RWPE1 (cell line): ENCODE data around the gene NR5A2.

Experiments
- CTCF ChIA-PET: fragments of 350-600 bp; sonication (Branson Sonifier 250); formaldehyde crosslinking; extraction: SDS; loops from one replicate; lab custom pipeline; 2021; lab: Yijun Ruan, JAX
- POLR2A ChIA-PET: fragments of 400-600 bp; formaldehyde crosslinking; extraction: SDS; loops from one replicate; lab custom pipeline; 2020; ENCODE audit warnings: antibody characterized with exemption; ENCODE audit not compliant: low non-redundant PET; lab: Yijun Ruan, JAX
- DNase-seq: peaks from one replicate; pipeline ENCODE4 v3.0.0; 2012; ENCODE audit warnings: low spot score
- H3K27ac ChIP-seq: fragments of 450-650 bp; 2 replicates; pipeline ENCODE4 v1.5.1; 2017
- CTCF ChIP-seq: fragments of 450-650 bp; conservative IDR thresholded peaks from 2 replicates; pipeline ENCODE4 v1.5.1; 2017; ENCODE audit warnings: low read depth, mild to moderate bottlenecking

The NR5A2 gene

GRCh38 chr1:200131551-200132125 is 104.1 kb downstream of the NR5A2 start:
- ChIA-PET POLR2A (interaction anchor here (0.6 kb wide), 1 partner anchor 480 kb away, joined by 3 read pairs; no protein-coding TSS in a partner anchor), CTCF (no interaction called here)
- DNase-seq, result no peak
- H3K27ac ChIP-seq, result no peak overlapping the region
- no peak for TF ChIP-seq CTCF

GRCh38 chr1:200133123-200133522 is 105.6 kb downstream of the NR5A2 start:
- no peak for TF ChIP-seq CTCF
- POLR2A ChIA-PET, result no interaction called here
- H3K27ac ChIP-seq, result no peak overlapping the region
- DNase-seq, result no peak
- CTCF ChIA-PET, result interaction anchor here (0.6 kb wide), 1 partner anchor 146 kb away, joined by 7 read pairs; no protein-coding TSS in a partner anchor

- CTCF ChIA-PET, result interaction anchor here (0.6 to 0.7 kb wide), 2 partner anchors 34 to 36 kb away, joined by 3 read pairs; no protein-coding TSS in a partner anchor
These were observed 106.6 kb downstream of the NR5A2 start for GRCh38 chr1:200134116-200134515.

GRCh38 chr1:200136384-200136783 is 108.9 kb downstream of the NR5A2 start:
- TF ChIP-seq CTCF, result no peak
- CTCF ChIA-PET, result no interaction called here
- H3K27ac ChIP-seq, result no peak overlapping the region
- DNase-seq, result no peak
- POLR2A ChIA-PET, result no interaction called here

More at GRCh38 chr1:200134116-200134515, 106.6 kb downstream of the NR5A2 start:
- DNase-seq, result peak; percentile 41
- TF ChIP-seq CTCF, result no peak
- H3K27ac ChIP-seq, result no peak overlapping the region
- POLR2A ChIA-PET, result no interaction called here

- no peak overlapping the region for H3K27ac ChIP-seq
- DNase-seq, result peak; percentile 72
- ChIA-PET CTCF (interaction anchor here (0.6 to 1.2 kb wide), 16 partner anchors 14 to 1586 kb away, joined by 3 to 5 read pairs (median 3); no protein-coding TSS in a partner anchor), POLR2A (interaction anchor here (0.6 kb wide), 1 partner anchor 369 kb away, joined by 9 read pairs; no protein-coding TSS in a partner anchor)
- TF ChIP-seq CTCF, result peak; percentile 81
These were observed 112.2 kb downstream of the NR5A2 start for GRCh38 chr1:200139661-200140250.

GRCh38 chr1:200143347-200143746 is 115.8 kb downstream of the NR5A2 start:
- no peak for TF ChIP-seq CTCF

More at GRCh38 chr1:200143347-200143746, 115.8 kb downstream of the NR5A2 start:
- ChIA-PET POLR2A (interaction anchor here (0.6 to 0.7 kb wide), 3 partner anchors 133 to 373 kb away, joined by 4 read pairs; no protein-coding TSS in a partner anchor), CTCF (interaction anchor here (0.6 to 1.0 kb wide), 5 partner anchors 26 to 459 kb away, joined by 3 to 13 read pairs (median 7); no protein-coding TSS in a partner anchor)
- no peak overlapping the region for H3K27ac ChIP-seq
- DNase-seq, result no peak
